SH-SY5Y (cell line): Measurements from ENCODE around the gene COL26A1.

ENCODE experiments used
- GATA2 ChIP-seq: IDR thresholded peaks from 2 replicates; pipeline ENCODE4 v1.6.1; 2011; ENCODE audit warnings: mild to moderate bottlenecking, low read depth, low read length
- GATA3 ChIP-seq: IDR thresholded peaks from 2 replicates; pipeline ENCODE4 v1.6.1; 2011; ENCODE audit warnings: low read depth, mild to moderate bottlenecking, low read length, moderate library complexity

GRCh38 chr7:101435461-101436220, 73.0 kb downstream of the COL26A1 start:
- TF ChIP-seq GATA3 (no peak), GATA2 (no peak)
